RWPE1 (cell line): ENCODE measurements around the gene MAPK9.

Experiments used
- CTCF ChIA-PET: fragments of 350-600 bp; sonication (Branson Sonifier 250); formaldehyde crosslinking; extraction: SDS; loops from one replicate; lab custom pipeline; 2021; lab: Yijun Ruan, JAX
- POLR2A ChIA-PET: fragments of 400-600 bp; formaldehyde crosslinking; extraction: SDS; loops from one replicate; lab custom pipeline; 2020; ENCODE audit warnings: antibody characterized with exemption; ENCODE audit not compliant: low non-redundant PET; lab: Yijun Ruan, JAX
- DNase-seq: peaks from one replicate; pipeline ENCODE4 v3.0.0; 2012; ENCODE audit warnings: low spot score
- H3K27ac ChIP-seq: fragments of 450-650 bp; 2 replicates; pipeline ENCODE4 v1.5.1; 2017
- CTCF ChIP-seq: fragments of 450-650 bp; conservative IDR thresholded peaks from 2 replicates; pipeline ENCODE4 v1.5.1; 2017; ENCODE audit warnings: low read depth, mild to moderate bottlenecking

MAPK9 gene

GRCh38 chr5:180284149-180284548, 7.7 kb downstream of the MAPK9 start:
- DNase-seq, result no peak
- POLR2A ChIA-PET, result no interaction called here
- no peak overlapping the region for H3K27ac ChIP-seq
- CTCF ChIA-PET, result interaction anchor here (1.3 kb wide), 1 partner anchor 9 kb away, joined by 3 read pairs; no protein-coding TSS in a partner anchor
- TF ChIP-seq CTCF, result no peak

- DNase-seq, result peak; percentile 57
- POLR2A ChIA-PET, result no interaction called here
- CTCF ChIA-PET, result interaction anchor here (1.3 kb wide), 1 partner anchor 10 kb away, joined by 3 read pairs; no protein-coding TSS in a partner anchor
- peak overlapping the region; percentile 28 for H3K27ac ChIP-seq
- no peak for TF ChIP-seq CTCF
These were observed 8.8 kb downstream of the MAPK9 start for GRCh38 chr5:180283026-180283615.

- POLR2A ChIA-PET, result no interaction called here
These were observed 9.6 kb downstream of the MAPK9 start for GRCh38 chr5:180282281-180282680.

GRCh38 chr5:180281706-180282105, 10.2 kb downstream of the MAPK9 start:
- no peak for DNase-seq
- ChIA-PET CTCF (interaction anchor here (0.7 to 2.3 kb wide), 2 partner anchors 12 to 273 kb away, joined by 3 to 8 read pairs; no protein-coding TSS in a partner anchor), POLR2A (no interaction called here)
- TF ChIP-seq CTCF, result no peak
- no peak overlapping the region for H3K27ac ChIP-seq

More at GRCh38 chr5:180282281-180282680, 9.6 kb downstream of the MAPK9 start:
- TF ChIP-seq CTCF, result no peak
- CTCF ChIA-PET, result interaction anchor here (2.3 kb wide), 1 partner anchor 11 kb away, joined by 8 read pairs; no protein-coding TSS in a partner anchor
- DNase-seq, result no peak
- H3K27ac ChIP-seq, result no peak overlapping the region

GRCh38 chr5:180274695-180275094, 17.2 kb downstream of the MAPK9 start:
- ChIA-PET POLR2A (no interaction called here), CTCF (interaction anchor here (1.1 kb wide), 1 partner anchor 14 kb away, joined by 3 read pairs; no protein-coding TSS in a partner anchor)
- no peak overlapping the region for H3K27ac ChIP-seq
- no peak for DNase-seq
- TF ChIP-seq CTCF, result no peak

- ChIA-PET CTCF (interaction anchor here (0.7 kb wide), 1 partner anchor 19 kb away, joined by 3 read pairs; no protein-coding TSS in a partner anchor), POLR2A (no interaction called here)
- DNase-seq, result no peak
- TF ChIP-seq CTCF, result no peak
- H3K27ac ChIP-seq, result no peak overlapping the region
These were observed 20.7 kb downstream of the MAPK9 start for GRCh38 chr5:180271221-180271620.
